ENCODE data around the gene ZNF556.
A peak's percentile ranks its signal among the peaks of the same experiment; 100 is the strongest.
"Not testable (repeated sequence)": the region's sequence is repeated elsewhere in the genome, so short reads cannot be mapped to it uniquely, and the experiment has no call there.

Gene ZNF556

GRCh38 chr19:2887391-2887914 lies 20.3 kb downstream of the ZNF556 start:
- TF ChIP-seq, protein P1, sequence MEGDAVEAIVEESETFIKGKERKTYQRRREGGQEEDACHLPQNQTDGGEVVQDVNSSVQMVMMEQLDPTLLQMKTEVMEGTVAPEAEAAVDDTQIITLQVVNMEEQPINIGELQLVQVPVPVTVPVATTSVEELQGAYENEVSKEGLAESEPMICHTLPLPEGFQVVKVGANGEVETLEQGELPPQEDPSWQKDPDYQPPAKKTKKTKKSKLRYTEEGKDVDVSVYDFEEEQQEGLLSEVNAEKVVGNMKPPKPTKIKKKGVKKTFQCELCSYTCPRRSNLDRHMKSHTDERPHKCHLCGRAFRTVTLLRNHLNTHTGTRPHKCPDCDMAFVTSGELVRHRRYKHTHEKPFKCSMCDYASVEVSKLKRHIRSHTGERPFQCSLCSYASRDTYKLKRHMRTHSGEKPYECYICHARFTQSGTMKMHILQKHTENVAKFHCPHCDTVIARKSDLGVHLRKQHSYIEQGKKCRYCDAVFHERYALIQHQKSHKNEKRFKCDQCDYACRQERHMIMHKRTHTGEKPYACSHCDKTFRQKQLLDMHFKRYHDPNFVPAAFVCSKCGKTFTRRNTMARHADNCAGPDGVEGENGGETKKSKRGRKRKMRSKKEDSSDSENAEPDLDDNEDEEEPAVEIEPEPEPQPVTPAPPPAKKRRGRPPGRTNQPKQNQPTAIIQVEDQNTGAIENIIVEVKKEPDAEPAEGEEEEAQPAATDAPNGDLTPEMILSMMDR (IDR thresholded peaks at IDR 0.05; ENCODE audit: low read depth, low read length) = peak; percentile 66
- no peak overlapping the region for H3K4me3 ChIP-seq (ENCODE audit: low read depth, low read length)
- peak; percentile 69 for DNase-seq (ENCODE audit: low read depth, low spot score)
- in situ Hi-C loops (cut with HindIII; ENCODE audit: low sequenced_read_pairs) = no loop called here

- no peak for DNase-seq (ENCODE audit: low read depth, low spot score)
- in situ Hi-C loops (cut with HindIII; ENCODE audit: low sequenced_read_pairs) = no loop called here
- H3K4me3 ChIP-seq (ENCODE audit: low read depth, low read length) = no peak overlapping the region
- TF ChIP-seq, protein P1 (IDR thresholded peaks at IDR 0.05; ENCODE audit: low read depth, low read length) = no peak
Measured at GRCh38 chr19:2888731-2889224, 21.6 kb downstream of the ZNF556 start.

DNA sequence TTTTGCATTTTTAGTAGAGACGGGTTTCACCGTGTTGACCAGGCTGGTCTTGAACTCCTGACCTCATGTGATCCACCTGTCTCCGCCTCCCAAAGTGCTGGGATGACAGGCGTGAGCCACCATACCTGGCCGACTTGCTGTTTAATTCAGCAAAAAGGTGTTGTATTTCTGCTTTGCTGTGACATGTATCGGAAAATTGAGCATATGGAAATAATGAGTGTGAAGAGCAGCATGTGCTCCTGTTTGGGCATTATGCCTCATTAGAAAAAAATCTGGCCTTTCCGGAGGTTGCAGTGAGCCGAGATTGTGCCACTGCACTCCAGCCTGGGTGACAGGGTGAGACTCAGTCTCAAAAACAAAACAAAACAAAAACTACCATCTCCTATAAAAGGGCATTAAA lies 23.4 kb downstream of the ZNF556 start:
- in situ Hi-C loops (cut with HindIII; ENCODE audit: low sequenced_read_pairs); DNase-seq (ENCODE audit: low read depth, low spot score): not testable (repeated sequence)

GRCh38 chr19:2896694-2897093 lies 29.6 kb downstream of the ZNF556 start:
- TF ChIP-seq, protein P1 (IDR thresholded peaks at IDR 0.05; ENCODE audit: low read depth, low read length) = no peak
- DNase-seq (ENCODE audit: low read depth, low spot score) = no peak
- in situ Hi-C loops (cut with HindIII; ENCODE audit: low sequenced_read_pairs) = no loop called here
- H3K4me3 ChIP-seq (ENCODE audit: low read depth, low read length) = no peak overlapping the region

More for the DNA sequence above, 23.4 kb downstream of the ZNF556 start:
- H3K4me3 ChIP-seq (ENCODE audit: low read depth, low read length) = not testable (repeated sequence)

GRCh38 chr19:2900296-2901252 lies 33.4 kb downstream of the ZNF556 start, which contains the start of gene ZNF57:
Gene ZNF57, plus strand, starts transcription at chr19:2900928. Its CDS starts 118 bp downstream, at chr19:2901046.
- peak; percentile 99 for DNase-seq (ENCODE audit: low read depth, low spot score)
- TF ChIP-seq, protein P1 (IDR thresholded peaks at IDR 0.05; ENCODE audit: low read depth, low read length) = no peak
- in situ Hi-C loops (cut with HindIII; ENCODE audit: low sequenced_read_pairs) = no loop called here
- H3K4me3 ChIP-seq (ENCODE audit: low read depth, low read length) = peak within 1 kb of the TSS; percentile 91

- no peak overlapping the region for H3K4me3 ChIP-seq (ENCODE audit: low read depth, low read length)
- TF ChIP-seq, protein P1 (IDR thresholded peaks at IDR 0.05; ENCODE audit: low read depth, low read length) = no peak
- in situ Hi-C loops (cut with HindIII; ENCODE audit: low sequenced_read_pairs) = no loop called here
- no peak for DNase-seq (ENCODE audit: low read depth, low spot score)
Measured at GRCh38 chr19:2902590-2903218, 35.6 kb downstream of the ZNF556 start.

GRCh38 chr19:2903326-2903725 lies 36.2 kb downstream of the ZNF556 start:
- DNase-seq (ENCODE audit: low read depth, low spot score); H3K4me3 ChIP-seq (ENCODE audit: low read depth, low read length); in situ Hi-C loops (cut with HindIII; ENCODE audit: low sequenced_read_pairs): not testable (repeated sequence)
